Measurements from ENCODE around the gene CLDN24.

DNA sequence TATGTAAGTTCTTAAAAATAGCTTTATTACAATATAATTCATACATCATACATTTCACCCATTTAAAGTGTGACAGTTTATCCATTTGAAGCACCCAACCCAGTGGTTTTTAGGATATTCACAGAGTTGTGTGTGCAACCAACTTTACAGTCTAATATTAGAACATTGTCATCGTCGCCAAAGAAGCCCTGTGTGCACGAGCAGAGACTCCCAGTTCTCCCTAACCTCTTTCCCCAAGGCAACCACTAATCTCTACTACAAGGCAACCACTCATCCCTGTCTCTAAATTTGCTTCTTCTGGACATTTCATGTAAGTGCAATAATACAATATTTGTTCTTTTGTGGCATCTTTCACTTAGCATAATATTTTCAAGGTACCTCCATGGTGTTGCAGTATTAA is 49.8 kb downstream of the CLDN24 start:
- TF ChIP-seq POLR2A (IDR thresholded peaks at IDR 0.05; ENCODE audit: extremely low read depth, insufficient read length) (no peak), MYC (IDR thresholded peaks at IDR 0.05; ENCODE audit: low read depth, low read length) (no peak)
- TF ChIP-seq, protein P1, sequence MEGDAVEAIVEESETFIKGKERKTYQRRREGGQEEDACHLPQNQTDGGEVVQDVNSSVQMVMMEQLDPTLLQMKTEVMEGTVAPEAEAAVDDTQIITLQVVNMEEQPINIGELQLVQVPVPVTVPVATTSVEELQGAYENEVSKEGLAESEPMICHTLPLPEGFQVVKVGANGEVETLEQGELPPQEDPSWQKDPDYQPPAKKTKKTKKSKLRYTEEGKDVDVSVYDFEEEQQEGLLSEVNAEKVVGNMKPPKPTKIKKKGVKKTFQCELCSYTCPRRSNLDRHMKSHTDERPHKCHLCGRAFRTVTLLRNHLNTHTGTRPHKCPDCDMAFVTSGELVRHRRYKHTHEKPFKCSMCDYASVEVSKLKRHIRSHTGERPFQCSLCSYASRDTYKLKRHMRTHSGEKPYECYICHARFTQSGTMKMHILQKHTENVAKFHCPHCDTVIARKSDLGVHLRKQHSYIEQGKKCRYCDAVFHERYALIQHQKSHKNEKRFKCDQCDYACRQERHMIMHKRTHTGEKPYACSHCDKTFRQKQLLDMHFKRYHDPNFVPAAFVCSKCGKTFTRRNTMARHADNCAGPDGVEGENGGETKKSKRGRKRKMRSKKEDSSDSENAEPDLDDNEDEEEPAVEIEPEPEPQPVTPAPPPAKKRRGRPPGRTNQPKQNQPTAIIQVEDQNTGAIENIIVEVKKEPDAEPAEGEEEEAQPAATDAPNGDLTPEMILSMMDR (IDR thresholded peaks at IDR 0.05; ENCODE audit: low read depth, low read length): no peak
